SIG-M5 (cell line): ENCODE measurements around the gene ARHGAP42.

Source experiments
- DNase-seq: peaks from one replicate; lab custom pipeline; 2025; lab: John Stamatoyannopoulos, UW

The ARHGAP42 gene

GRCh38 chr11:100831929-100832494 lies 144.9 kb downstream of the ARHGAP42 start:
- no peak for DNase-seq

DNA sequence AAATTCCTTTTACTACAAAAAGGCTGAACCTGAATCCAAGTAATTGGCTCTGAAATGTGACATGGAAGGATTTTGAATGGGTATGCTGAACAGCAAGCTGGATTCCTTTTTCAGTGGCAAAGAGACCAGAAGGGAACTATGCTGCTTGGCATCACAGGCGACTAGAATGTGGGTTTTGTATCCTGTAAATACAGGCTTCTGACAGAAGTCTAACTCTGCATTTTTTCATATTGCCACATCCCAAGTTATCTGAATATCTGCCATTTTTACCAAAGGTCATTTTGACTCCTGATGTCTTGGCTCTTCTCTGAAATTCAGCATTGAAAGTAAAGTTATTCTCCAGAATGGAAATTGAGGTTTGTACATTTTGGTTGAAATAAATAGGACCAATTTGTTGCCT lies 145.7 kb downstream of the ARHGAP42 start:
- DNase-seq: no peak

GRCh38 chr11:100833276-100833675 lies 146.2 kb downstream of the ARHGAP42 start:
- DNase-seq: no peak

GRCh38 chr11:100835854-100836253 lies 148.8 kb downstream of the ARHGAP42 start:
- no peak for DNase-seq

GRCh38 chr11:100837311-100837710 lies 150.2 kb downstream of the ARHGAP42 start:
- DNase-seq: no peak

DNA sequence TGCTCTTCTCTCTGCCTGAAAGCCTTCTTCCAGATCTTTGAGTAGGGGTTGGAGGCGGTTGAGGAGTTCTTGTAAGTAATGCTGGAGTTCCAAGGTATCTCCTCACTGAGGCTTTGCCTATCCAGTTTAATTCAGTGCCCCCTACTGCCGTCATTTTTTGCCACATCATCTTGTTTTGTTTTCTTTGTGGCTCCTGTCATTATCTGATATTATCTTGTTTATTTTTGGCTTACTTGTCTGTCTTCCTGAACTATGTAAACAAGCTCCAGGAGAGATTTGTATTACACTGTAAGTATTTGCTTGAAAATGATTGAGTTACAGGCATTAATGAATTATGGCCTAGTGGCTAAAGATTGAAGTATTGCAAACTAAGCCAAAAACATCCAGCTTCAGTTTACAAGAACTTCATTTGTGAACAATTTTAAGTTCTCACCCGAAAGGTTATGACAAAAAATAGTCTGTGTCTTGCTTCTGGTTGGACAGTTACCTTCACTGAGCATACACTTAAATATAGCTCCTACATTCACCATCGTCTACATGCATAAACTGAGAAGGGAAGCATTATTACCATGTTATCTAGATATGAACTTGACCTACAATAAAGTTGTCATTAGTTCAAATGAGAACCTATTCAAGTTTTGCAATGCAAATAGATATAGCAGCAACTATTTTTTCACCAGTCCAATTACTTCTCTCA lies 154.8 kb downstream of the ARHGAP42 start:
- no peak for DNase-seq

GRCh38 chr11:100847696-100848216 lies 160.7 kb downstream of the ARHGAP42 start:
- DNase-seq: no peak

- no peak for DNase-seq
These were observed 162.2 kb downstream of the ARHGAP42 start for GRCh38 chr11:100849009-100849900.

DNA sequence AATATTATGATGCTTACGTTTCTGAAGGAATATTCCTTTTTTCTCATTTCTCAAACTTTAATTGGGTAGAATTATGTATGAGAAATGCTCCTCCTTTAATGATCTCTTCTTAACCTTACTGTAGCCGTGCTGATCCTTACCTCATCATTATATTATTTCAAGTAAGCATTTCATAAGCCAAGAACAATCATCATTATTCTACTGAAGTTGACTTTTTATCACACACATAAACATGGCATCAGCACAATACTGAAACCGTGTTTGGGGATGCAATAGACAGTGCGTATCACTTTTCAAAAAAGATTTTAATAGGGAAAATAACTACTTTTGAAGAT lies 162.8 kb downstream of the ARHGAP42 start:
- DNase-seq: no peak

DNA sequence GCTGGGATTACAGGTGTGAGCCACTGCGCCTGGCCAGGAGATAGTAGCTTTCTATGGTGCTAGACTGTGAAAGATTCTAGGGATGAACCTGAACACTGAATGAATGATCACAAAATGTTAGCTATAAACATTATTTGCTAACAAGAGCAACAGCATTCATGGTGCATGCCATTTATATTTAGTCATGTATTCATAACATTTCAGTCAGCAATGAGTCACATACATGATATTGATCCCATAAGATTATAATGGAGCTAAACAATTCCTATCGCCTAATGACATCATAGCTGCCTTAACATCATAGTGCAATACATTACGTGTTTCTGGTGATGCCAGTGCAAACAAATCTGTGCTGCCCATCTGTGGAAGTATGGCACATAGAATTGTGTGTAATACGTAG lies 164.1 kb downstream of the ARHGAP42 start:
- no peak for DNase-seq

GRCh38 chr11:100851584-100852152 lies 164.6 kb downstream of the ARHGAP42 start:
- DNase-seq: no peak

DNA sequence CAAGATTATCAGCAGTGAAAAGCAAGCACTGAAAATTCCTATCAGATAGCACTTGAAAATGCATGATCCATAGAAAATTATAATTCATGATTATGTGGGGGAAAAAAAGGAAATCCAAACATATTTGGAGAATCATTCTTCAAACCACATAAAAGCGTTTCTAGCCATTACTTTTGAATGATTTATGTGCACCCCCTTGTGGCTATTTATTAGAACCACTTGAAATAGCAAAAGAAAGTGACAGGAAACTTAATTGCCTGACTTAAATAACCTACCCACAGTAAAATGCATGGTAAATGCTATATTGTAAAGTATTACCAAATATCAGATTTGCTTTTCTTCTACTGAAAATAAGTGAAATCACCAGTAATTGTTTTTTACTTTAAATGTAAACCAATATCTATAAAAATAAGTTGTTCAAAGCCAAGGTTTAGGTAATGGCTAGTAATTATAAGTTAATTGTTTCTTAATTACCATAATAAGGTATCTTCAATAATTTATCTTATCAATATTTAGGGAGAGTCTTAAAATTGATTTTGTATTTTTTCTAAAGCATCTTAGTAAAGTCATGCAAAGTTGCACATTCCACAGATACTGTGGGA lies 168.5 kb downstream of the ARHGAP42 start:
- no peak for DNase-seq

DNA sequence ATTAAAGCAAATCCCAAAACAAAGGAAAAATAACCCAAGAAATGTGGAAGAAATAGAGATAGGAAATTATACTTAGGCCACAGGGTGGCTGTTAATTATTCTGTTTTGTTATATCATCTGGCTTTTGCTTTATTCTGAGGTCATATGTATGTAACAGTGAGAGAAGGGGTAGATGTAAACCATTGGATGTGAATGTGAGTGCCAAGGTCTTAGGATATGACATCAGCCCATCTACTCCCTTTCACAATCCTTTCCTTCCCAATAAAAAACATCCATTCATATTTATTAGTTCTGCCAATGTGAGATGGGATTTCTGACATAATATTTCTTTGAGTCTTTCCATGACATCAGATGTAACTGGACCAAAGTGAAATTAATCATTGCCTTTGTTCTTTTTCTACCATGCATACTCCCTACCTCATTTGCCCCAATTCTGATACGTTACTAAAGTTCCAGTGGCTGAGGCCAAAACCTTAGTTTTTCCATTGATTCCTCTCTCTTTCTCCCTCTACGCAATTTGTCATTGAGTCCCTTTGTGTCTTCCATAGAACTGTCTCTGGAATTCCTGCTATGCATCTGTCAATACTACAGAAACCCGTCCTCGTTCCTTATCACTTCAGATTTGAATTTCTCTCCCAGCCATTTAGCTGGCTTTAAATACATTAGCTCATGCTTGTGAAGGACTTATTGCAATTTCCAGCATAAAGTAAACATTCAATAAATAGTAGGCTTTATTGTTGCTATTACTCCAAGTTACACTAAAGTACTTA lies 170.3 kb downstream of the ARHGAP42 start:
- no peak for DNase-seq

GRCh38 chr11:100860318-100861155 lies 173.4 kb downstream of the ARHGAP42 start:
- DNase-seq: no peak

GRCh38 chr11:100861212-100861611 lies 174.1 kb downstream of the ARHGAP42 start:
- no peak for DNase-seq

DNA sequence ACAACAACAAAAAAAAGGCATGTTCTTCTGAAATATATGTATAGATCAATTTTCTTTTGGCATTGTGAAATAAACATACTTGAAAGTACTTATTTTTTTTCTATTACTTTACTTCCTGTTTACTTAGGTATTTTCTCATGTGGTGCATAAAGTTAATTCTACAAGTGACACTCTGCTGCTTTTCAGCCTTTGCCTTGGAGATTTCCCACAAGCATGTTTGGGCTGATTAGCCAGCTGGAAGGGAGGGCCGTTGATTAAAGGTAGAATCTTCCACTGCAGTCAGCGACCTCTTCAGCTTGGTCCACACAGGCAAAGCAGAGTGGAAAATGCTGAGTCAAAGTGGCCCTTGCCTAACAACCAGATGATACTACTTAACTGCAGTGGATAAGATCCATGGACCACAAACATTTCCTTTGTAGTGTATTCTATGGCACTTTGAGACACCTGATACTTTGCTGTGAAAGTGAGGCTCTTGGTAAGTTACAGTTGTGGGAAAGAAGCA lies 176.0 kb downstream of the ARHGAP42 start:
- DNase-seq: no peak

DNA sequence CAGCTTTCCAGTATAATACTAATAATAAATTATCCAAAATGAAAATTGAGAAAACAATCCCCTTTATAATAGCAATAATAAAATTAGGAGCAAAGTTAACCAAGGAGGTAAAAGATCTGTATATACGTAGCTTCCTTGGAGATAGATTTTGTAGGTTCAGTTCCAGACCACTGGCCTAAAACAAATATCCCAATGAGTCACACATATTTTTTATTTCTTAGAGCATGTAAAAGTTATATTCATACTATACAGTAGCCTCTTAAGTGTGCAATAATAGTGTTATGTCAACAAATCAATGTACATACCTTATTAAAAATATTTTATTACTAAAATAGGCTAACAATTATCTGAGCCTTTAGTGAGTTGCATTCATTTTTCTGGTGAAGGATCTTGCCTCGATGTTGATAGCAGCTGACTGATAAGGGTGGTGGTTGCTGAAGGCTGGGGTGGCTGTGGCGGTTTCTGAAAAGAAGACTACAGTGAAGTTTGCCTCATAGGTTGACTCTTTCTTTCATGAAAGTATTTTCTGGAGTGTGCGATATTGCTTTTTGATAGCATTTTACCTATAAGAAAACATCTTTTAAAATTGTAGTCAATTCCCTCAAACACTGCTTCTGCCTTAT lies 178.5 kb downstream of the ARHGAP42 start:
- no peak for DNase-seq

DNA sequence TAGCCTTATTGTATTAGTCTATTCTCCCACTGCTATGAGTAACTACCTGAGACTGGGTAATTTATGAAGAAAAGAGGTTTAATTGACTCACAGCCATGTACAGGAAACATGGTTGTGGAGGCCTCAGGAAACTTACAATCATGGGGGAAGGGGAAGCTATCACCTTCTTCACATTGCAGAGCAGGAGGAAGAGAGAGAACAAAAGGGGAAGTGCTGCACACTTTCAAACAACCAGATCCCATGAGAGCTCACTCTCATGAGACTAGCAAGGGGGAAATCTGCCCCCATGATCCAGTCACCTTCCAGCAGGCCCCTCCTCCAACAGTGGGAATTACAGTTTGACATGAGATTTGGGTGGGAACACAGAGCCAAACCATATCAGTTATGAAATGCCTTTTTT lies 179.4 kb downstream of the ARHGAP42 start:
- no peak for DNase-seq

- no peak for DNase-seq
These were observed 180.5 kb downstream of the ARHGAP42 start for GRCh38 chr11:100867606-100868005.

GRCh38 chr11:100869328-100869727 lies 182.2 kb downstream of the ARHGAP42 start:
- DNase-seq: no peak
